H1 (cell line): ENCODE results near the gene FKBP6. TPM values are rescaled to one million over a fixed set of nuclear protein-coding genes. Genes with fewer than 3 reads are reported as not detected.

Experiments
- CTCF ChIA-PET: fragments of 300-600 bp; sonication (Branson Sonifier 250); formaldehyde crosslinking; loops from one replicate; lab custom pipeline; 2021; ENCODE audit not compliant: partially characterized antibody; lab: Charles Lee
- POLR2A ChIA-PET: fragments of 300-600 bp; sonication (Branson Sonifier 250); formaldehyde crosslinking; loops from one replicate; lab custom pipeline; 2021; ENCODE audit warnings: inconsistent platforms; ENCODE audit not compliant: partially characterized antibody; lab: Charles Lee
- DNase-seq, 2 experiments: peaks; one replicate each; pipeline versions ENCODE4 v3.0.0 to v3.0.0-alpha.2; 2010 to 2022; ENCODE audit warnings: low spot score in 2 of 2, low read depth in 1 of 2, mixed read lengths in 1 of 2
- FAIRE-seq: peaks from 2 replicates; lab custom pipeline; 2011; peaks lifted over from hg19 to GRCh38; lab: Jason Lieb, UNC
- H2AFZ ChIP-seq: 2 replicates; pipeline ENCODE4 v1.8.1; 2012; ENCODE audit warnings: low read length, inconsistent platforms
- H2AK5ac ChIP-seq: 2 replicates; pipeline ENCODE4 v1.6.1; 2013; ENCODE audit warnings: low read depth, low read length
- H2BK120ac ChIP-seq: replicated peaks from 2 replicates; pipeline ENCODE3; 2013; ENCODE audit warnings: low read depth, low read length, inconsistent platforms
- H2BK12ac ChIP-seq: 2 replicates; pipeline ENCODE4 v1.6.1; 2013; ENCODE audit warnings: low read depth, low read length
- H2BK15ac ChIP-seq: 2 replicates; pipeline ENCODE4 v1.6.1; 2013; ENCODE audit warnings: low read length
- H2BK20ac ChIP-seq: 2 replicates; pipeline ENCODE4 v1.6.1; 2013; ENCODE audit warnings: low read length
- H2BK5ac ChIP-seq: 2 replicates; pipeline ENCODE4 v1.6.1; 2013; ENCODE audit warnings: low read depth, low read length
- H3K14ac ChIP-seq: 2 replicates; pipeline ENCODE4 v1.6.1; 2013; ENCODE audit warnings: inconsistent platforms; ENCODE audit not compliant: insufficient read length
- H3K18ac ChIP-seq: 2 replicates; pipeline ENCODE4 v1.6.1; 2013; ENCODE audit warnings: low read length; ENCODE audit errors: extremely low read depth
- H3K23ac ChIP-seq: 2 replicates; pipeline ENCODE4 v1.6.1; 2013; ENCODE audit warnings: inconsistent platforms; ENCODE audit not compliant: insufficient read length
- H3K23me2 ChIP-seq: 2 replicates; pipeline ENCODE4 v1.6.1; 2013; ENCODE audit warnings: low read depth, low read length
- H3K27ac ChIP-seq: 2 replicates; pipeline ENCODE4 v1.6.1; 2011; ENCODE audit warnings: low read depth, low read length, inconsistent platforms
- H3K27me3 ChIP-seq, 4 experiments: replicated peaks in 1 of 4; 1 replicate in 1 of 4; 2 replicates in 3 of 4; pipeline versions ENCODE4 v1.6.1 to v1.8.1; 2011 to 2013; ENCODE audit warnings: low read length in 3 of 4, mild to moderate bottlenecking in 3 of 4, inconsistent platforms in 2 of 4, mixed read lengths in 2 of 4, moderate library complexity in 1 of 4; ENCODE audit not compliant: control insufficient read depth in 3 of 4, insufficient read depth in 3 of 4; ENCODE audit errors: extremely low read depth in 1 of 4
- H3K36me3 ChIP-seq, 4 experiments: 2 replicates each; pipeline versions ENCODE4 v1.6.1 to v1.8.1; 2011 to 2013; ENCODE audit warnings: mild to moderate bottlenecking in 4 of 4, low read length in 3 of 4, moderate library complexity in 2 of 4, control low read depth in 1 of 4, inconsistent platforms in 1 of 4; ENCODE audit not compliant: insufficient read depth in 4 of 4, control insufficient read depth in 2 of 4
- H3K4ac ChIP-seq: replicated peaks from 2 replicates; pipeline ENCODE3; 2013; ENCODE audit warnings: low read length, low read depth, mixed read lengths, inconsistent platforms; ENCODE audit not compliant: insufficient read length
- H3K4me1 ChIP-seq, 4 experiments: replicated peaks in 1 of 4; 1 replicate in 1 of 4; 2 replicates in 3 of 4; pipeline versions ENCODE4 v1.6.1 to v1.8.1; 2011 to 2013; ENCODE audit warnings: low read length in 3 of 4, inconsistent platforms in 2 of 4, mixed read lengths in 1 of 4; ENCODE audit not compliant: insufficient read depth in 4 of 4, control insufficient read depth in 3 of 4
- H3K4me2 ChIP-seq, 2 experiments: 2 replicates each; pipeline versions ENCODE4 v1.6.1 to v1.8.1; 2011 to 2013; ENCODE audit warnings: low read depth in 2 of 2, low read length in 2 of 2, control low read depth in 1 of 2, inconsistent platforms in 1 of 2, mild to moderate bottlenecking in 1 of 2; ENCODE audit not compliant: insufficient read depth in 1 of 2
- H3K4me3 ChIP-seq, 4 experiments: fragments of 200-600, 300-600 bp in 1 of 4; sonication (generic), shearing (Covaris generic), sonication (Bioruptor Twin) in 1 of 4; 2 replicates each; pipeline versions ENCODE4 v1.5.1 to v1.8.1; 2011 to 2016; ENCODE audit warnings: low read length in 4 of 4, low read depth in 3 of 4, control low read depth in 2 of 4, inconsistent platforms in 2 of 4, mild to moderate bottlenecking in 2 of 4, mixed read lengths in 1 of 4, moderate library complexity in 1 of 4; ENCODE audit not compliant: insufficient read depth in 2 of 4; ENCODE audit errors: extremely low read depth in 1 of 4
- H3K56ac ChIP-seq: replicated peaks from 2 replicates; pipeline ENCODE3; 2013; ENCODE audit warnings: low read depth, mild to moderate bottlenecking, mixed read lengths, low read length, inconsistent platforms; ENCODE audit not compliant: insufficient read length
- H3K79me1 ChIP-seq: 2 replicates; pipeline ENCODE4 v1.6.1; 2013; ENCODE audit warnings: low read depth, low read length, control low read depth
- H3K79me2 ChIP-seq, 2 experiments: 2 replicates each; pipeline versions ENCODE4 v1.6.1 to v1.8.1; 2012 to 2013; ENCODE audit warnings: low read length in 2 of 2, mild to moderate bottlenecking in 2 of 2, inconsistent platforms in 1 of 2; ENCODE audit not compliant: insufficient read depth in 2 of 2, control insufficient read depth in 1 of 2
- H3K9ac ChIP-seq, 4 experiments: replicated peaks in 1 of 4; 1 replicate in 1 of 4; 2 replicates in 3 of 4; pipeline versions ENCODE4 v1.6.1 to v1.8.1; 2011 to 2013; ENCODE audit warnings: low read depth in 3 of 4, low read length in 3 of 4, control low read depth in 2 of 4, mild to moderate bottlenecking in 2 of 4, moderate library complexity in 2 of 4, inconsistent platforms in 1 of 4; ENCODE audit errors: extremely low read depth in 1 of 4
- H3K9me3 ChIP-seq, 2 experiments: 2 replicates each; pipeline versions ENCODE4 v1.6.1 to v1.8.1; 2012 to 2013; ENCODE audit warnings: mild to moderate bottlenecking in 2 of 2, moderate library complexity in 2 of 2, control low read depth in 1 of 2, inconsistent platforms in 1 of 2, low read depth in 1 of 2, low read length in 1 of 2, mixed read lengths in 1 of 2; ENCODE audit not compliant: insufficient read depth in 2 of 2
- H4K20me1 ChIP-seq, 2 experiments: replicated peaks in 1 of 2; 2 replicates each; pipeline versions ENCODE3 to v1.8.1; 2011 to 2013; ENCODE audit warnings: inconsistent platforms in 2 of 2, low read length in 2 of 2, mild to moderate bottlenecking in 1 of 2; ENCODE audit not compliant: insufficient read depth in 2 of 2, control insufficient read depth in 1 of 2
- H4K5ac ChIP-seq: 2 replicates; pipeline ENCODE4 v1.6.1; 2013; ENCODE audit warnings: low read length, low read depth, mixed read lengths, inconsistent platforms; ENCODE audit not compliant: insufficient read length
- H4K8ac ChIP-seq: 2 replicates; pipeline ENCODE4 v1.8.0; 2013; ENCODE audit warnings: mild to moderate bottlenecking, moderate library complexity, low read length, inconsistent platforms; ENCODE audit not compliant: insufficient read depth; ENCODE audit errors: extremely low read depth
- H4K91ac ChIP-seq: replicated peaks from 2 replicates; pipeline ENCODE3; 2013; ENCODE audit warnings: low read length, mixed read lengths, inconsistent platforms; ENCODE audit not compliant: insufficient read length
- JUND ChIP-seq: IDR thresholded peaks from 2 replicates; pipeline ENCODE4 v1.6.1; 2011; ENCODE audit warnings: mild to moderate bottlenecking, improper control_type of control experiment, low read length
- WGBS, 2 experiments: shearing (Covaris generic) in 1 of 2; methylation state at CpG; one replicate each; pipeline versions ENCODE4 v1.1.6 to v1.1.7; 2013 to 2015; ENCODE audit warnings: low lambda C conversion rate in 2 of 2, mixed read lengths in 2 of 2, inconsistent platforms in 1 of 2, low coverage in 1 of 2, missing lambda C conversion rate in 1 of 2; ENCODE audit not compliant: insufficient replicate concordance in 2 of 2, insufficient coverage in 1 of 2, insufficient read length in 1 of 2; ENCODE audit errors: extremely low coverage in 1 of 2, missing lambda C conversion rate in 1 of 2; 5-methylcytosine and 5-hydroxymethylcytosine counted together
- polyA plus RNA-seq, 7 experiments: library from polyadenylated mRNA; depleted of rRNA in 3 of 7; stranded (reverse) in 5 of 7; unstranded in 2 of 7; fragments of >200 nt in 5 of 7; fragments of 200-250 nt in 2 of 7; gene quantifications; 1 replicate in 5 of 7; 2 replicates in 1 of 7; 4 replicates in 1 of 7; pipeline versions ENCODE4 v1.2.1 to v1.2.3, GENCODE V29; 2011 to 2013; ENCODE audit warnings: missing spikeins in 2 of 7, mixed read lengths in 2 of 7
- total RNA-seq: library from RNA; stranded (reverse); fragmentation: NEBNext Ultra II Directional; extraction: Animal tissue kit (Norgen Biotek cat#: 25700); gene quantifications from 2 replicates; pipeline ENCODE4 v1.2.1, GENCODE V29; 2021

FKBP6 gene
- total and polyA plus RNA-seq, 2 of the 8 experiments (the other 6 are each of a cell fraction or from before 2014, with no cell fraction given), result 0.14 to 0.19 TPM

DNA sequence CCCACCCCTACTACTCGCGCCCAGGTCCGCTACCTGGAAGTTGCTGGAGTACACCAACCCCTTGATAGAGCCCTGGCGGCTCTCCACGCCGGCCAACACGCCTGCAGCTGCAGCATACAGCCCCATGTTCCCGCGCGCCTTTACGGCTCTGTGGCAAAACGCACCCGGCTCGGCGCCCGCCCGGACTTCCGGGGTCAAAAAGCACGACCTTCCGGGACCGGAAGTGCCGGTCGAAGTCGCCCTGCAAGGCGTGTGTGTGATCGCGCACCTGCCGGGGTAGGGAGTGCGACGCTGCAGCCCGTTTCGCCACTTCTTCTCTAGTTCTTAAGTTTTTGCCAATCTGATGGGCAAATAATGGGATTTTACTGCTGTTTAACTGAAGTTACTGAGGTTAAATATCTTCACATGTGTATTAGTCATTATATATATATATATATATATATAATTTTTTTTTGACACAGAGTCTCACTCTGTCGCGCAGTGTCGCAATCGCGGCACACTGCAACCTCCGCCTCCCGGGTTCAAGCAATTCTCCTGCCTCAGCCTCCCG lies 19.2 kb upstream of the FKBP6 start, which contains the start of gene NSUN5:
NSUN5 (minus strand) TSS at position 162 of the 550 bp plus-strand sequence; CDS start at position 126, 36 bp downstream.
- peak; percentile 62 to 86 for DNase-seq
- Histone ChIP-seq H2BK20ac (no peak within 1 kb of the TSS), H3K18ac (no peak within 1 kb of the TSS; the same call in none of the 2 replicates), H4K5ac (peak within 1 kb of the TSS; percentile 62), H3K23ac (no peak within 1 kb of the TSS), H3K4ac (no peak within 1 kb of the TSS), H3K23me2 (peaks cover 7% of the 10 kb centered on the region; the same call in 1 of the 2 replicates), H2AK5ac (0 out of 2 replicates have a peak within 1 kb of the TSS, but pooled peaks have one; percentile 6), H2BK12ac (no peak within 1 kb of the TSS), H3K79me1 (peaks cover 2% of the 10 kb centered on the region; the same call in 1 of the 2 replicates), H2AFZ (no peak within 1 kb of the TSS), H3K14ac (no peak within 1 kb of the TSS), H3K9me3 (no peaks in the 10 kb centered on the region), H3K4me3 (peak within 1 kb of the TSS; percentile 59 to 81 (median 72)), H2BK5ac (0 out of 2 replicates have a peak within 1 kb of the TSS, but pooled peaks have one; percentile 75), H3K9ac (peak within 1 kb of the TSS in 3 of 4 experiments; percentile 59 to 63 (median 60); a peak in 5 of 7 replicates), H3K56ac (no peak within 1 kb of the TSS), H3K4me2 (peak within 1 kb of the TSS; percentile 69 to 71), H4K91ac (no peak within 1 kb of the TSS), H3K27ac (no peak within 1 kb of the TSS), H3K27me3 (no peaks in the 10 kb centered on the region; a peak in 1 of 7 replicates), H2BK120ac (no peak within 1 kb of the TSS), H4K8ac (peak within 1 kb of the TSS; percentile 57), H3K4me1 (no peaks in the 10 kb centered on the region; a peak in 2 of 7 replicates), H4K20me1 (peaks cover 0 to 2% of the 10 kb centered on the region in 2 experiments), H3K79me2 (peaks cover 3 to 21% of the 10 kb centered on the region in 2 experiments; a peak in 3 of 4 replicates), H3K36me3 (peaks cover 4 to 25% (median 15%) of the 10 kb centered on the region in 4 experiments; a peak in 7 of 8 replicates), H2BK15ac (no peak within 1 kb of the TSS)
- POLR2A ChIA-PET, result interaction anchor here (0.9 to 1.6 kb wide), 4 partner anchors 22 to 173 kb away, joined by 3 to 4 read pairs (median 3); no protein-coding TSS in a partner anchor
- FAIRE-seq, result no peak
- CTCF ChIA-PET, result interaction anchor here (1.0 to 1.9 kb wide), 3 partner anchors 32 to 143 kb away, joined by 3 to 4 read pairs (median 4); no protein-coding TSS in a partner anchor
- WGBS, 2 experiments, result 21% methylated on average over 40 of the region's 40 CpGs; no CpG with 5 or more reads in 1 of the 2 experiments
- TF ChIP-seq JUND, result no peak
